ENCODE data around the gene IFI44.

GRCh38 chr1:78649628-78650027 lies at the start of gene IFI44:
- TF ChIP-seq CTCF (IDR thresholded peaks at IDR 0.05): no peak
- no peak for TF ChIP-seq EZH2 (IDR thresholded peaks at IDR 0.05; ENCODE audit: borderline replicate concordance, insufficient read depth, low read depth, low read length, poor library complexity, severe bottlenecking)
